Measurements from ENCODE around the gene PRSS21.

The PRSS21 gene

DNA sequence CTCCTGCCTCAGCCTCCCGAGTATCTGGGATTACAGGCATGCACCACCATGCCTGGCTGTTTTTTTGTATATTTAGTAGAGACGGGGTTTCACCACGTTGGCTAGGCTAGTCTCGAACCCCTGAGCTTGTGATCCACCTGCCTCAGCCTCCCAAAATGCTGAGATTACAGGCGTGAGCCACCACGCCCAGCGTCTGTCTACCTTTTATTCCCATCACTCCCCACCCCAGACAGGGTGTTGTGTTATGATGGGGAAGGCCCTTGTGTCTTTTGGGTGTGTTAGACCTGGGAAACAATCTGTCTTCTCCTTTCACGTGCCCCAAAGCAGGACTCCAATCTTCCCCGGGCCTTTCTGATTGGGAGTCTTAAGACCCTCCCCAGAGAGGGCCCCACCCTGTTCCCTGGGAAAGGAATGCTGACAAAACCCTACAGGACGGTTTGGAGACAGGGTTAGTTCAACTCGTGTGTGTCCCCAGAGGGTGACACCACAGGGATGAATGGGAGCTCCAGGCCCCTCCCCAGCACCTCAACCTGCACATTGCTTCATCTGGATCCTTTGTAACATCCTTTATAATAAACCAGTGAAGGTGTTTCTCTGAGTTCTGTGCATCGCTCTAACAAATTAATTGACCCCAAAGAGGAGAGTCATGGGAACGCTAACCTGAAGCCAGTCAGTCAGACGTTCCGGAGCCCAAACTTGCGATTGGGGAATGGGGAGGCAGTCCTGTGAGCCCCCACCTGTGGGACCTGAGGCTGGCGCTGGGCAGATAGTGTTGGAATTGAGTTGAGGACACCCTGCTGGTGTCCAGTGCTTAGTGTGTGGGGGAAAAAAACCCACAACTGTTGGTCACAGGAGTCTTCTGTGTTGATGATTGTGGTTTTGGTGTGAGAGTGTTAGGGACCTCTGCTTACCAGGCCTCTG is 36.8 kb upstream of the PRSS21 start:
- no peak for DNase-seq (ENCODE audit: low spot score)

DNA sequence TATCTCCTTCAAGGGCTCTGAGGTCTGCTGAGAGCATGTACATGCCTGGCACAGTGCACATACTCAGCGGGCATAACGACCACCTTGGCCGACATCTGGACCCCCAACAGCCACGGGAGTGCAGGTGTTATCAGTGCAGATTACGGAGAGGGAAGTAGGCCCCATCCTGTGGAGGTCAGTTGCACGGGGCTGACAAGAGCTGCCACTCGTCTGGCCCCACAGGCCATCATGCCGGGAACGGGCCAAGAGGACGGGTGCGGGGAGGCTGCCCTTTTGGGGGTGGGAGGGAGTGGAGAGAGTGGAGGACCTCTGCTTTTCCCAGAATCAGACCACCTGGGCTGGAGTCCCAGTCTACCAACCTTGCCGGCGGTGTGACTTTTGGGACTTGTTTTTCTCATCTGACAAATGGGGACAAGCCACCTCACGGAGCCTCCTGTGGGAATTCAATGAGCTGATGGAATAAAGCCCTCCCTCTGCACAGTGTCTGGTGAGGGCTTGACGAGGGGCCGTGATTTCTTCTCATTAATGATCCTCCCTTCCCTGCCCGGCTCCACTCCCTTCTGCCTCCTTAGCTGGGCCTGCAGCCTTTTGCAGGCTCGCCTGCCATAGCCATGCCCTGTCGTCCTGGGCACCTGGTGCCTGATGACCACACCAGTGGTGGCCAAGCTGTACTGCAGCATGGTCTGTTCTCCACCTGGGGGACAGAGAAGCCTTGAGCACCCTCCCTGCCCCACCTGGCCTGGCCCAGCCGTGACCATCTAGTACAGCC is 34.3 kb upstream of the PRSS21 start:
- no peak for DNase-seq (ENCODE audit: low spot score)

DNA sequence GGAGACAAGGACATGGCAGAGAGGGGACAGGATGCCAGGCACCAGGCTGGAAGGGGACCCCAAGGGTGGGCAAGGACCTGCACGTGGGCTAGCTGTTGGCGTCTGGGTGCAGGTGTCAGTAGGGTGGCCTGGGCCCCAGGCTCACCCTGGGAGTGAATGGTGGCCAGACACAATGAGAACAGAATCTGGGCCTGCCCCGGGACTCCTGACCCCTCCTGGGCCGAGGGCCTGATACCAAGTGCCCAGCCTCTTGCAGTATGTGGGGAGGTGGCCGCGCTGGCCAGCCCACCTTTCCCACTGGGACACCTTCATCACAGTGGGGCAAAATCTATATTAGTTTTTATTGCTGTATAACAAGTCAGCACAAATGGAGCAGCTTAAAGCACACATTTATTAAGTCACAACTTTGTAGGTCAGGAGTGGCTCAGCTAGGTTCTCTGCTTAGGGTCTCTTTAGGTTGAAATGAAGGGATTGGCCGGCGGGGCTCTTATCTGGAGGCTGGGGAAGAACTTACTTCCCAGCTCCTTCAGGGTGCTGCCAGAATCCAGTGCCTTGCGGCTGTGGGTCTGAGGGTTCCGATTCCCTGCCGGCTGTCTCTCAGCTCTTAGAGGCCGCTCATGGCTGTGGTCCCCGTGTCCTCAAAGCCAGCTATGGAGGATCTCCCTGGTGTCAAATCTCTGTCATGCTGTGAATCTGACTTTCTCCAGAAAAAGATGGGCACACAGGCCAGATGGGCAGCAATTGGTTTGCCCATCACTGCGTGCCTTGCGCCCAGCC is 33.3 kb upstream of the PRSS21 start:
- no peak for DNase-seq (ENCODE audit: low spot score)

DNA sequence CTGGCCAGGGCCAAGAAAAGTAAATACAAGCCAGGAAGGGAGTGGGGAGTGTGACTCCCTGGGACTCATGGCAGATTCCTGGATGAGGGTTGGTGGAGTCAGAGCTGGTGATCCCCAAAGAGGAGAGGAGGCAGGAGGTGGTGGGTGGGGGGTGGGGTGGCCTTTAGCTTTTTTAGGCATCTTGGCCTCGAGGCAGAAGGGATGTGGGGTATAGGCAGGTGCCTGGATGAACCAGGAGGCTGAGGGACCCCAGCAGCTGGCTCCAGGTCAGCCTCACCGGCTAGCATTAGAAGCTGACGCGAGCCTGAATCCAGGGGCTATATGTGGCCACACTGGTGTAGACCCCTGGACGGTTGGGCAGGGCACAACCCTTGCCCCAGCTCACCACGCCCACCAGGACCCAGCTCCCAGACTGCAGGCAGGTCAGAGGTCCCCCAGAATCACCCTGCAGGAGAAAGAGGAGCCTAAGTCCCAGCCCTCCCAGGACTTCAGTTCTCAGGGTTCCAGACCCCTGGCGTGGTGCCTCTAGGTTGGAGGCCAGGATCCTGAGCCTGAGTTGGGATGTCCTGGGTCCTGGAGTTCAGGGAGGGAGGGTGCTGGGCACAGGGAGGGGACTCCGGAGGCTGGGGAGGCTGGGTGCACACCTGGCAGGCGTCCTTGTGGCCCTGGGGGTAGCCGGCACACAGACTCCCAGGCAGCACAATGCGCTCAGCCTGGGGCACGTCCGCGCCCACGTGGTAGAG is 32.5 kb upstream of the PRSS21 start:
- no peak for DNase-seq (ENCODE audit: low spot score)

DNA sequence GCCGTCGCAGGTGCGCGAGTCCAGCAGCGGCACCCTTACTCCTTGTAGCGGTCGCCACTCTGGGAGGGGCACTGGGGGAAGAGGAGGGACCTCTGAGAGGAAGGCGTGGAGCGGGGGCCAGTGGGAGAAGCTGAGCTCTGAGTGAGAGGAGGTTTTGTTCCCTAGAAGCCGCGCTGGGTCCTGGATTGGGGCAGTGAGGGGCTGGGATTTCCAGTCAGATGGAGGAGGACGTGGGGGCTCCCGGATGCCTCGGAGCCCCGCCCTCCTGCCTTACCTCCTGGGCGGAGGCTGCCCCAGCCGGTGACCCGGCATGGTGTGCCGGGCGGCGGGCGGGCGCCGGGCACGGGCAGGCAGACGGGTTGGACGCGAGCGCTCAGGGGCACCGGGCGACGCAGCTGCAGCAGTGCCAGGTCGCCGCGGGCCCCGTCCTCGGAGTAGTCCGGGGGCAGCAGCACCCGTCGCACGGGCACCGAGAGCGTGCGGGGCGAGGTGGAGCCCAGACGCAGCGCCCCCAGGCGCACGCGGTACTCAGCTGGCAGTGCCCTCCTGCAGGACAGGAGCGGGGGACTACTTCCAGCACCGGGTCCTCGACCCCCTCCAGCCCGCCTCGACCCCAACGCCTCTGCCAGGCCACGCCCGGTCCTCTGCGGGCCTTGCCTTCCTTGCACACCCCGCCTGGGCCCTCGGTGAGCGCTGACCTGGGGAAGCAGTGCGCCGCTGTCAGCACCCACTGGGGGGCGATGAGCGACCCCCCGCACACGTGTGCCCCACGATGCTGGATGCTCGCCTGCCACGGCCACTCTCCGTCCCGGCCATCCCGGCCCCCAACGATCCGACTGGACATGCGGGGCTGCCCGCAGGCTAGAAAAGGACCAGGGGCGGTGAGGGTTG is 31.7 kb upstream of the PRSS21 start:
- no peak for DNase-seq (ENCODE audit: low spot score)

DNA sequence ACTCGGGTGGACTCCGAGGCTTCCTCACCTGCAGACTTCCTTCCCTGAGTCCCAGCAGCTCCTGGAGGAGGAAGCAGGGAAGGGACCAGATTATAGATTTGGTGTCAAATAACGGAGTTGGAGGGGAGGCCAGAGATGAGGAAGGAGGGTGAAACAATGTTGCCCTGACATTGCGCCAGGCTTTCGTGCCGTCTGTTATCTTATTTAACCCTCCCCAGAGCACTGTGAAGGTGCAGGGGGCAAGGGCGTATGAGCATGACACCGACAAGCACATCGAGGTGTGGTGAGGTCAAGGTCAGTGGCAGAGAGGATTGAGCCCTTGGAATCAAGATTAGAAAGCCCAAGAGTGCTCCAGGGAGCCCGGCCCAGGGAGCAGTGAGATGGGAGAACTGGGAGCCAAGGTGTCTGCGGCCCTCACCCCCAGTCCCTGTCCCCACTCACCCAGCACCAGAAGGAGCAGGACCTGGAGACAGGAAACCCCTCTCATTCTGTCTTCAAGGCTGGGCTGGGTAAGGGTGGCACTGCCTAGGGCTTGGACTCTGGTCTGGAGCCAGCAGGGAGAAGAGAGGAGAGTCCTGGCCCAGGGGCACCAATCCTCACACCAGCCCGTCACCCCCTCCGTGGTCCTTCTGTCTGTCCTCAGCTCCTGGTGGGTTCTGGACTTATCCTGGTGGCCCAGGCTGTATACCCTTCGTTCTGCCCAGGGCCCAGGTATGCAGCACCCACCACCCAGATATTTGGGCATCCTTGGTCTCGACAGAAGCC is 30.8 kb upstream of the PRSS21 start:
- no peak for DNase-seq (ENCODE audit: low spot score)

DNA sequence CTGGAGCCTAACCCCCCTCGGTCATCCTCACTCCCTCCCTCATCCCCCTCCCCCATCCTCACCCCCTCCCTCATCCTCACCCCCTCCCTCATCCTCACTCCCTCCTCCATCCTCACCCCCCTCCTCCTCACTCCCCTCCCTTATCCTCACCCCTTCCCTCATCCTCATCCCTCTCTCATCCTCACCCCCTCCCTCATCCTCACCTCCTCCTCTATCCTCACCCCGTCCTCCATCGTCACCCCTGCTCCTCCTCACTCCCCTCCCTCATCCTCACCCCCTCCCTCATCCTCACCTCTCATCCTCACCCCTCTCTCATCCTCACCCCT is 30.2 kb upstream of the PRSS21 start:
- no peak for DNase-seq (ENCODE audit: low spot score)

DNA sequence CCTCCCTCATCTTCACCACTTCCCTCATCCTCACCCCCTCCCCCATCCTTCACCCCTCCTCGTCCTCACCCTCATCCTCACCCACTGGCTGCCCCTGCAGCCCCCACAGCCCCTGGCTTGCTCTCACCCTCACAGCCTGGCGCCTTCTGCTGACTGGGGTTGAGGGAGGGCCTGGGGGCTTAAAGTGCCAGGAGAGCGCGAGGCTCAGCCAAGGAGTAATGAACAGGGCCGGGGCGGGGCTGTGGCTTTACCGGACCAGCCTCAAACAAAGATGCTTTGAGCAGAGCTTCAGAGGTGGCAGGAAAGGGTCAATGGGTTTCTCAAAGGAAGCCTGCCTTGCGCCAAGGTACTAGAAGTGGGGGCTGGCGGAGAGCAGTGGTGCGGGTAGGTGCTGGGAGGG is 29.6 kb upstream of the PRSS21 start, which contains the start of gene PRSS33:
Gene PRSS33 (minus strand): TSS at position 155 of the 400 bp plus-strand sequence. CDS start 1,013 bp downstream, outside the sequence.
- DNase-seq (ENCODE audit: low spot score): no peak

DNA sequence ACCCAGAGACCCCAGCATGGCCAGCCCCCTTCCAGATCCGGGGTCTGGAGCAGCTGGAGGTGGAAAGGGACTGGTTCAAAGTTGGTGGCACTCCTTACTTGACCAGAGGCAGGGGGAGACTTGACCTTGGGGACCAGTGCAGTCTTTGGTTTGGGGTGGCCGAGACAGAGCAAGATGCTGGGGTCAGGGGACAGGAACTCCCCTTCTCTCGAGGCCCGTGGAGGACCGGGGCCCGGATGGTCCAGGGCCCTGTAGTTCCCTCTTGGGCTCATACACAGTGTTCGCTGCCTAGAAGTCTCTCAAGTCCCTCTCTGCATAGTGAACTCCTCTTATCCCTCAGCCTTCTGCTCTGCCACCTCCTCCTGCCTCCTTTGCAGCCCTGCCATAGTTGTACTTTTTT is 29.1 kb upstream of the PRSS21 start:
- no peak for DNase-seq (ENCODE audit: low spot score)

DNA sequence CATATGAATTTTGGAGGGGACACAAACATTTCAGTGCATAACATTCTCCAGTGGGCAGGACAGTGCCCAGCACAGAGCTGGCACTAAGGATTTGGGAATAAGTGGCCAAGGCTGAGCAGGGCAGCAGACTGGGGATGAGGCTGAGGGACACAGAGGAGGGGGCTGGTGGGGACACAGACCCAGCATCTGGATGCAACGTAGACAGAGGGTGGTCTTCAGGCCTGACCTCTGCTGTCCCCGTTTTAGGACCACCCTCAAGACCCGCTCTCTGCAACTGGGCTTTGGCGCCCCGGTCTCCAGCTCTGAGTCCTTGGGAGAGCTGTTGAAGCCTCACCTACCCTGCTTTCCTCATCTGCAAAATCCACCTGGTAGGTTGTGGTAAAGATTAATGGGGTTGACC is 26.4 kb upstream of the PRSS21 start:
- DNase-seq (ENCODE audit: low spot score): no peak

DNA sequence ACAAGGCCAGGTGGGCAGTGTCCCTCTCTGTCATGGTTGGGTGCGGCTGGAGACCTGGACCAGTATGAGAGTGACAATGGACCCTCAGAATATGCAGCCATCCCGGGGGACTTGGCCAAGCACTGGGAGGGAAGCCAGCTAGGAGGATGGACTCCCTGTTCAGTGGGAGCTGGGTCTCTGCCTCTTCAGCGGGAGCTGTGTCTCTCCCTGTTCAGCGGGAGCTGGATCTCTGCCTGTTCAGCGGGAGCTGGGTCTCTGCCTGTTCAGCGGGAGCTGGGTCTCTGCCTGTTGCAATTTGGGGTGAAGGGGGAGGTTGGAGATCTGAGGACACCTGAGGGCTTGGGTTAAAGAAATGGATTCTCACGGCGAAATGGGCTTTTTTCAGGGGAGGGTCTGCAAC is 25.9 kb upstream of the PRSS21 start:
- DNase-seq (ENCODE audit: low spot score): no peak

DNA sequence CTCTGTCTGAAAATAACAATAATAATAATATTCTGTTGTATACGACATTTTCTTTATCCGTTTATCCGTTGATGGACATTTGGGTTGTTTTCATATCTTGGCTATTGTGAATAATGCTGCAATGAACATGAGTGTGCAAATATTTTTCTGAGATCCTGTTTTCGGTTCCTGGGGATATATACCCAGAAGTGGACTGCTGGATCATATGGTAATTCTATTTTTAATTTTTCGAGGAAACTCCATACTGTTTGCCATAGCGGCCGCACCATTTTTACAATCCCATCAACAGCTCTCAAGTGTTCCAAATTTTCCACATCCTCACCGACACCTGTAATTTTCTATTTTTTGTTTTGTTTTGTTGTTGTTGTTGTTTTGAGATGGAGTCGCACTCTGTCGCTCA is 24.1 kb upstream of the PRSS21 start:
- no peak for DNase-seq (ENCODE audit: low spot score)

DNA sequence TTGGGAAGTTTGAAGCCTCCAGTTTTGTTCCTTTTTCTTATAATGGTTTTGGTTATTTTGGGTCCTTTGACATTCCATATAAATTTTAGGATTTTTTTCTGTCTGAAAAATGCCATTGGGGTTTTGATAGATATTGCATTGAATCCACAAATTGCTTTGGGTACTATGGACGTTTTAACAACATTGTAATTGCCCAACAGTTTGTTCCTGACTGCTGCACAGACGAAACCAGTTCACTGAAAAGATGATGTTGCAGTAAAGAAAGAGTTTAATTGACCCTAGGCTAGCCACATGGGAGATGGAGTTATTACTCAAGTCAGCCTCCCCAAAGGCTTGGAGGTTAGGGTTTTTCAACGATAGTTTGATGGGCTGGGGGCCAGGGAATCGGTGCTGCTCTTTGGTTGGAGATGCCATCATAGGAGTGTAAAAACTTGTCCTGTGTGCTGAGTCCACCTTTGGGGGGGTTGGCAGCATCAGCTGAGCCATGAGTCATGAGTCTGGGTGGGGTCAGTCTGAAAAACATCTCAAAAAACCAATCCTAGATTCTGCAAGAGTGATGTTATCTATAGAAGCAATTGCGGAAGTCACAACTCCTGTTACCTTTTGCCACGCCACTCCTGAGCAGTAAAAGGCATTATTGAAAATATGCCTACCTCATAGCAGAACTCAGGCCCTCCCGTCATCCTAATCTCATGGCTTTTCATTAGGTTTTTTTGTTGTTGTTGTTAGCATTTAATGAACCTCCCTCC is 21.5 kb upstream of the PRSS21 start:
- no peak for DNase-seq (ENCODE audit: low spot score)

DNA sequence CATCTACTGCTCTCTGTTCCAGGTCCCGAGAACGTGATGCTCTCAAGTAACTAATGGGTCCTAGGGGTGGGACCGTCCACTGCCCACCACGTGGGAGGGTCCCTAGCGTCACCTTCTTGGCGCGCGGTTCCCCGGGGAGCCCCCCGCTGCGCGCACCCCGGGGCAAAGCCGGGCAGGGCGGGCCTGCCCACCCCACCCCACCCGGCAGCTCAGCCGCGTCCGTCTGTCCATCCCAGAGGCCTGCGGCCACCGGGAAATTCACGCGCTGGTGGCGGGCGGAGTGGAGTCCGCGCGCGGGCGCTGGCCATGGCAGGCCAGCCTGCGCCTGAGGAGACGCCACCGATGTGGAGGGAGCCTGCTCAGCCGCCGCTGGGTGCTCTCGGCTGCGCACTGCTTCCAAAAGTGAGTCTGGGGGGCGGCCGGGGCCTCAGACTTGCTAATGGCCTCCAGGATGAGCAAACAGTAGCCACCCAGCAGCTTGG is 18.3 kb upstream of the PRSS21 start:
- DNase-seq (ENCODE audit: low spot score): no peak

DNA sequence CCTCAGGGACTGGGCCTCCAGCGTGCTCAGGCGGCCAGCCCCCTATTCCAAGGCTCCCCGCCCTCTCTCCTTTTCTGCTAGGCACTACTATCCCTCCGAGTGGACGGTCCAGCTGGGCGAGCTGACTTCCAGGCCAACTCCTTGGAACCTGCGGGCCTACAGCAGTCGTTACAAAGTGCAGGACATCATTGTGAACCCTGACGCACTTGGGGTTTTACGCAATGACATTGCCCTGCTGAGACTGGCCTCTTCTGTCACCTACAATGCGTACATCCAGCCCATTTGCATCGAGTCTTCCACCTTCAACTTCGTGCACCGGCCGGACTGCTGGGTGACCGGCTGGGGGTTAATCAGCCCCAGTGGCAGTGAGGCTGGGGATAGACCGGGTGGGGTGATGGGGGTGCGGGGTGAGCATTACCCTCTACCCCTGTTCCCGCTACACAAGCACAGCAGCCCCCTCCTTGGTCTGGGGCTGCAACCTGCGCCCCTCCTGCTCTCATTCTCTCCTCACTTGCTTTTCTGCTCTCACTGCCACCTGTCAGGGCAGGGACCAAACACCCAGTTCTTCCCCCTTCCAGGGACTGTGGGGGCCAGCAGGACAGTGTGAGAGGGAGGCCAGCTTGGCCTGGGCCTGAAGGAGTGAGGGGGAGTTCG is 17.7 kb upstream of the PRSS21 start:
- no peak for DNase-seq (ENCODE audit: low spot score)

DNA sequence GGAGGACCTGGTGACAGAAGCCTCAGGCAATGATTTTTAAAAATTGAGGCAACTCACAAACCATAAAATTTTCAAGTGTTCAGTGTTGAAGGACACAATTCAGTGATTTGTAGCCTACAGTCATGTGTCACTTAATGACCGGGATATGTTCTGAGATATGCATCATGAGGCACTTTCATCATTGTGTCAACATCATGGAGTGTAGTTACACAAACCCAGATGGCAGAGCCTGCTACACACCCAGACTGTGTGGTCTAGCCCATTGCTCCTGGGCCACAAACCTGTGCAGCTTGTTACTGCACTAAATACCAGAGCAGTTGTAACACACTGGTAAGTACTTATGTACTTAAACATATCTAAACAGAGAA is 17.2 kb upstream of the PRSS21 start:
- no peak for DNase-seq (ENCODE audit: low spot score)

DNA sequence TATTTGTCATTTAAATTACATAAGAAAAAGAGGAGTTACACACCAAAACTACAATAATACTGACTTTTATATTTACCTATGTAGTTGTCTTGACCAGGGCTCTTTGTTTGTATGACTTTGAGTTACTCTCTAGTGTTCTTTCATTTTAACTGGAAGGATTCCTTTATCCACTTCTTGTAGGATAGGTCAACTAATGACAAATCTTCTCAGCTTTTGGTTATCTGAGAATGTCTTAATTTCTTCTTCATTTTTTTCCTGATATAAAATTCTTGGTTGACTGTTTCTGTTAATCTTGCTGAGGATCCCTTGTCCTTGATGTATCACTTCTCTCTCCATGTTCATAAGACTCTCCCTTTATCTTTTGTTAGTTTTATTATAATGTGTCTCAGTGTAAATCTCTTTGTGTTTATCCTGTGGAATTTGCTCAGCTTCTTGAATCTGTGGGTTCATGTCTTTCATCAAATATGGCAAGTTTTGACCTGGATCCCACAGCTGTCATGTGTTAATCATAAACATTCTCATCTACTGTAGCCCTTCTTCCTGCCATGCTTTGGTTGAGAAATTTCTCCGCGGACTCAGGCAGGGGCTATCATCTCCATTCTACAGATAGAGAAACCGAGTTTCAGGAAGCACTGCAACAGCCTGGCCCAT is 13.4 kb upstream of the PRSS21 start:
- DNase-seq (ENCODE audit: low spot score): no peak

DNA sequence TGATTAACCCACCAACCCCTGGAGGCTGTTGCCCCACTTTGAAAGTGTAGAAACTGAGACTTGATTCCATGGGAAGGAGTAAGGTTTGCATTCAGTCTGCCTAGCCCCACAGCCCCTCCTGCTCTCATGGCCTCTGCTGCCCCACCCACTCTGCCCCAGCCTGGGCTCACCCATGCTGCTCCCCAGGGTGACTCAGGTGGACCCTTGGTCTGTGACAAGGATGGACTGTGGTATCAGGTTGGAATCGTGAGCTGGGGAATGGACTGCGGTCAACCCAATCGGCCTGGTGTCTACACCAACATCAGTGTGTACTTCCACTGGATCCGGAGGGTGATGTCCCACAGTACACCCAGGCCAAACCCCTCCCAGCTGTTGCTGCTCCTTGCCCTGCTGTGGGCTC is 12.3 kb upstream of the PRSS21 start:
- no peak for DNase-seq (ENCODE audit: low spot score)

Data from RKO (cell line).